Stimulated activated naive CD8-positive, alpha-beta T cell treated with anti-CD3 and anti-CD28 coated beads, Interleukin-15, Interleukin-2, amounts not matched to agents 100 ng/mL and 50 ng/mL, for 24 hours (primary cell): Measurements from ENCODE around the gene ELF1.
"Not testable (repeated sequence)": the region's sequence is repeated elsewhere in the genome, so short reads cannot be mapped to it uniquely, and the experiment has no call there.

Experiments used
- H3K27ac Mint-ChIP-seq: one replicate; pipeline ENCODE4 v1.8.0; 2021; ENCODE audit warnings: mild to moderate bottlenecking, mixed read lengths
- H3K27me3 Mint-ChIP-seq: one replicate; pipeline ENCODE4 v1.8.0; 2021; ENCODE audit warnings: mixed read lengths
- H3K36me3 Mint-ChIP-seq: one replicate; pipeline ENCODE4 v1.8.0; 2021; ENCODE audit warnings: low read depth, mixed read lengths
- H3K4me1 Mint-ChIP-seq: one replicate; pipeline ENCODE4 v1.8.0; 2021; ENCODE audit warnings: low read depth, mixed read lengths
- H3K4me3 Mint-ChIP-seq: one replicate; pipeline ENCODE4 v1.8.0; 2021; ENCODE audit warnings: mild to moderate bottlenecking, mixed read lengths
- H3K9me3 Mint-ChIP-seq: one replicate; pipeline ENCODE4 v1.8.0; 2021; ENCODE audit warnings: mixed read lengths

ELF1 gene

DNA sequence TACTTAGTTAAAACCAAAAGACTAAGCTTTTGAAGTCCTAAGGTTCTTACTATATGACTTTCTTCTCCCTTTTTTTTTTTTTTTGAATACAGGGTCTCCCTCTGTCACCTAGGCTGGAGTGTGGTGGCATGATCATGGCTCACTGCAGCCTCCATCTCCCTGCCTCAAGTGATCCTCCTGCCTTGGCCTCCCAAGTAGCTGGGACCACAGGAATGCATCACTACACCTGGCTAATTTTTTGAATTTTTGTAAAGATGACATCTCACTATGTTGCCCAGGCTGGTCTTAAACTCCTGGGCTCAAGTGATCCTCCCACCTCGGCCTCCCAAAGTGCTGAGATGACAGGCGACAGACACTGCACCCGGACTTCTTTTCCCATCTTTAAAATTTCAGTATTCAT is 89.2 kb downstream of the ELF1 start:
- H3K4me3 Mint-ChIP-seq, H3K27me3 Mint-ChIP-seq, H3K9me3 Mint-ChIP-seq: not testable (repeated sequence)
- H3K27ac Mint-ChIP-seq = peak overlapping the region; percentile 45
- H3K36me3 Mint-ChIP-seq = peaks cover 52% of the 10 kb centered on the region
- peaks cover 34% of the 10 kb centered on the region for H3K4me1 Mint-ChIP-seq

GRCh38 chr13:40928980-40929379 is 90.1 kb downstream of the ELF1 start:
- Mint-ChIP-seq H3K4me1 (peaks cover 28% of the 10 kb centered on the region), H3K27ac (peak overlapping the region; percentile 47), H3K4me3 (no peak overlapping the region), H3K27me3 (no peaks in the 10 kb centered on the region), H3K36me3 (peaks cover 49% of the 10 kb centered on the region), H3K9me3 (no peaks in the 10 kb centered on the region)

DNA sequence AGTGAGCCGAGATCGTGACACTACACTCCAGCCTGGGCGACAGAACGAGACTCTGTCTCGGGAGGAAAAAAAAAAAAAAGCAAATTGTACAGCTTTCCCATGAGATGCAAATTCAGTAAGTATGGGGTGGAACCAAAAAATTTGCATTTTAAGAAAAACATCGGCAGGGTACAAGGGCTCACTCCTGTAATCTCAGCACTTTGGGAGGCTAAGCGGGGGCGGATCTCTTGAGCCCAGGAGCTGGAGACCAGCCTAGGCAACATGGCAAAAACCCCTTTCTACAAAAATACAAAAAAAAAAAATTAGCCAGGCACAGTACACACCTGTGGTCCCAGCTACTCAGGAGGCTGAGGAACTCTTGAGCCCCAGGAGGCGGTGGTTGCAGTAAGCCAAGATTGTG is 91.2 kb downstream of the ELF1 start:
- Mint-ChIP-seq H3K27me3 (no peaks in the 10 kb centered on the region), H3K27ac (no peak overlapping the region), H3K4me3 (no peak overlapping the region), H3K9me3 (no peaks in the 10 kb centered on the region), H3K36me3 (peaks cover 39% of the 10 kb centered on the region), H3K4me1 (peaks cover 17% of the 10 kb centered on the region)

- H3K4me3 Mint-ChIP-seq = no peak overlapping the region
- no peaks in the 10 kb centered on the region for H3K9me3 Mint-ChIP-seq
- H3K36me3 Mint-ChIP-seq = peaks cover 9% of the 10 kb centered on the region
- peaks cover 29% of the 10 kb centered on the region for H3K4me1 Mint-ChIP-seq
- no peaks in the 10 kb centered on the region for H3K27me3 Mint-ChIP-seq
- H3K27ac Mint-ChIP-seq = no peak overlapping the region
Measured at GRCh38 chr13:40923867-40924266, 95.2 kb downstream of the ELF1 start.

DNA sequence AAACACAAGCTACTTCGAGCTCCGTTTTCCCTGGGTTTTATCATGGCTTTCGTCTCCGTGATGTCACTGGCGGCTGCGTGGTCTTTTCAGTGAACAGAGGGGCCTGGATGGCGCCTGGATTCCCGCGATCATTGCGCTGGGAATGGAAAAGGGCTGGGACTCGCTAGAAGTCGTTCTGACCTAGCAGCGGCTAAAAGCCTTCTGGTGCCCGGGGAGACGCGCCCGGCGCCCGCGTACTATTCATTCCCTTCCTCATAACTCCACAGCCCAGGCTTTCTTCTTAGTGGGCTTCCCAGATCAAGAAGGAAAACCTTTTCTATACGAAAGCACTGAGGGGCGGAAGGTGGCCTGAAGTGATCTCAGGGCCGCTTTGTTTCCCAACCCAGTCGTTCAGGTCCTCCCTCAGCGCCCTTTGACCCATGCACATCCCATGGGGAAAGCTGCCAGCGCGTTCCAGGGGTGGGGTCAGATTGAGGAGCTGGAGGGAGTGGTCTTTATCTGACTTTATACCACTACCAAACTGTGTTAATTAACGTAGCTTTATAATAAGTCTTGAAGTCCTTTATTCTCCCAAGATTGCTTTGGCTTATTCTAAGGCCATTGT is 96.6 kb downstream of the ELF1 start:
- no peaks in the 10 kb centered on the region for H3K9me3 Mint-ChIP-seq
- H3K36me3 Mint-ChIP-seq = peaks cover 3% of the 10 kb centered on the region
- no peaks in the 10 kb centered on the region for H3K27me3 Mint-ChIP-seq
- peak overlapping the region; percentile 49 for H3K4me3 Mint-ChIP-seq
- peak overlapping the region; percentile 72 for H3K27ac Mint-ChIP-seq
- H3K4me1 Mint-ChIP-seq = peaks cover 34% of the 10 kb centered on the region

DNA sequence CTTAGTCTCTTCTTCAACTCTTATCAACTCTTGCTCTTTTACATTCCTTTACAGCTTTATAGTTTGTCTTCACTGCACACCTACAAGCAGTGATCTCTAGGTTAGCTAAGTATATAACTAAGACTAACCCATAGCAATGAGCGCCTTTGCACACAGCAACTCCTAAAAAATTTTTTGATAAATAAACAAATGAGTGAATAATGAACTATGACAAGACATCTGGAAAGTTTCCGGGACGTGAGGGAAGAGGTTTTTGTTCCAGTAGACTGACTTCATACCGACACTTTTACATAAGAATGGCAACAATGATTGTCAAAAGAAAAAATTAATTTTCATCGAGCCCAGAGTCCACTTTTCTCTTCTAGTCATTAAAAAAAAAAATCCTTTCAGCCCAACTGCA is 98.3 kb downstream of the ELF1 start:
- Mint-ChIP-seq H3K36me3 (no peaks in the 10 kb centered on the region), H3K4me3 (peak overlapping the region; percentile 96), H3K27me3 (no peaks in the 10 kb centered on the region), H3K27ac (peak overlapping the region; percentile 93), H3K9me3 (no peaks in the 10 kb centered on the region), H3K4me1 (peaks cover 47% of the 10 kb centered on the region)

DNA sequence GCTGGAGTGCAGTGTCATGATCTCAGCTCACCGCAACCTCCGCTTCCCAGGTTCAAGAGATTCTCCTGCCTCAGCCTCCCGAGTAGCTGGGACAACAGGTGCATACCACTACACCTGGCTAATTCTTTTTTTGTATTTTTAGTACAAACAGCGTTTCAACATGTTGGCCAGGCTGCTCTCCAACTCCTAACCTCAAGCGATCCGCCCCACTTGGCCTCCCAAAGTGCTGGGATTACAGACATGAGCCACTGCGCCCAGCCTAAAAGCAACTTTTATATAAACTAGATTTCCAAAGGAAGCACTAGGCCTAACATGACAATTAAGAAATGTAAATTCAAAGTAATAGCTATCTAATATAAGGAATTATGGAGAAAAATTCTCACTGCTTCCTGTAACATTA is 99.2 kb downstream of the ELF1 start:
- not testable (repeated sequence) for H3K27me3 Mint-ChIP-seq, H3K36me3 Mint-ChIP-seq, H3K9me3 Mint-ChIP-seq, H3K27ac Mint-ChIP-seq
- H3K4me3 Mint-ChIP-seq = peak overlapping the region; percentile 96
- H3K4me1 Mint-ChIP-seq = peaks cover 56% of the 10 kb centered on the region

DNA sequence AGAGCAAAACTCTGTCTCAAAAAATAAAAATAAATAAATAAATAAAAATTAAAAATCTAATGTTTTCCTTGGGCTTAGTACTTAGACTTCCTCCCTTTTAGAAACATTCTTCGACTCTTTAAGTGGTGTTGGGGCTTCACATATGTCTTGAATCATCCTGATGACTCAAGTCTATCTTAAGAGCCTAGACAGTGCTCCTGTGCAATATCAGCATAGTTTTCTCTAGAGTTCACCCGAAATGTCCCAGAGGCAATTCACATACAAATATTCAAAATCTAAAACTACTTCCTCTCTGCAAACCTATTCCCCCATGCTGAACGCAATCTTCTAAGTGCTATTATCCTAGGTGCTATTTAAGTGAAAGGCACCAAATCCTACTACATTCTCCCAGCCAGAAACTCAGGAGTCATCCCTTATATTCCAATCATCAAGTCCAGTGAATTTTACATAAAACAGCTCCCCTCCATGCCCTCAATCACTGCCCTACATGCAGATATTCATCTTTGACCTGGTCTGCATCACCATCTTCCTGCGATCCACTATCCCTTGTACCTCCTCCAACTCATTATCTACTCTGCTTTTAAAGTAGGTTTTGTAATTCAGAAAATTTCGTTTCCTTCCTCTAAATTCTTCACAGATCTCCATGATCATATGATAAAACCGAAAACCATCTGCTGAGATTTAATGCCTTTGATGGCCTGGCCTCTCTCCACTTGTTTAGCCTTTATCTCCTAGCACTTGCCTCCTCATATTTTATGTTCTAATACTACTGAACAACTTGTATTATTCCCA is 102.7 kb downstream of the ELF1 start:
- Mint-ChIP-seq H3K4me1 (peaks cover 48% of the 10 kb centered on the region), H3K4me3 (no peak overlapping the region), H3K36me3 (no peaks in the 10 kb centered on the region), H3K9me3 (no peaks in the 10 kb centered on the region), H3K27me3 (no peaks in the 10 kb centered on the region), H3K27ac (no peak overlapping the region)

DNA sequence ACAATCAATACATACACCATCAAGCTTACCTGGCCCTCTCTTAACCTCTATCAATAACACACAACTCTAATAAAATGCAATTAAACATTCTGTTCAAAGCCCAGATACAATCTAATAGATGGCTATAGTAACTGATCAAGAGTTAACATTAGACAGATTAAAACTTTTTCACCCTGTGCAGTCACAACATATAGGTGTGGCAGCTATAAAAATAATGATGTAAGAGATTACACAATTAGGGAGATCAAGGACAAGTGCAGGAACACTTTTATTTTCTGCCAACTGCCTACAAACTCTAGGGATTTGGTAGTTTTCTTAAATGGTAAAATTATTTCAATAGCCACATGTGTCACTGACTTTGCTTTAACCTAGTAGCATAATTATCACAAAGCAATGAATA is 104.3 kb downstream of the ELF1 start:
- not testable (repeated sequence) for H3K4me3 Mint-ChIP-seq, H3K36me3 Mint-ChIP-seq, H3K9me3 Mint-ChIP-seq, H3K27me3 Mint-ChIP-seq, H3K27ac Mint-ChIP-seq
- H3K4me1 Mint-ChIP-seq = peaks cover 46% of the 10 kb centered on the region

GRCh38 chr13:40911341-40911740 is 107.8 kb downstream of the ELF1 start:
- no peaks in the 10 kb centered on the region for H3K27me3 Mint-ChIP-seq
- peaks cover 28% of the 10 kb centered on the region for H3K4me1 Mint-ChIP-seq
- peaks cover 6% of the 10 kb centered on the region for H3K36me3 Mint-ChIP-seq
- H3K9me3 Mint-ChIP-seq = no peaks in the 10 kb centered on the region
- no peak overlapping the region for H3K27ac Mint-ChIP-seq
- no peak overlapping the region for H3K4me3 Mint-ChIP-seq

- H3K4me3 Mint-ChIP-seq = no peak overlapping the region
- H3K9me3 Mint-ChIP-seq = no peaks in the 10 kb centered on the region
- no peaks in the 10 kb centered on the region for H3K27me3 Mint-ChIP-seq
- peaks cover 22% of the 10 kb centered on the region for H3K4me1 Mint-ChIP-seq
- no peak overlapping the region for H3K27ac Mint-ChIP-seq
- H3K36me3 Mint-ChIP-seq = peaks cover 6% of the 10 kb centered on the region
Measured at GRCh38 chr13:40910324-40911050, 108.6 kb downstream of the ELF1 start.

DNA sequence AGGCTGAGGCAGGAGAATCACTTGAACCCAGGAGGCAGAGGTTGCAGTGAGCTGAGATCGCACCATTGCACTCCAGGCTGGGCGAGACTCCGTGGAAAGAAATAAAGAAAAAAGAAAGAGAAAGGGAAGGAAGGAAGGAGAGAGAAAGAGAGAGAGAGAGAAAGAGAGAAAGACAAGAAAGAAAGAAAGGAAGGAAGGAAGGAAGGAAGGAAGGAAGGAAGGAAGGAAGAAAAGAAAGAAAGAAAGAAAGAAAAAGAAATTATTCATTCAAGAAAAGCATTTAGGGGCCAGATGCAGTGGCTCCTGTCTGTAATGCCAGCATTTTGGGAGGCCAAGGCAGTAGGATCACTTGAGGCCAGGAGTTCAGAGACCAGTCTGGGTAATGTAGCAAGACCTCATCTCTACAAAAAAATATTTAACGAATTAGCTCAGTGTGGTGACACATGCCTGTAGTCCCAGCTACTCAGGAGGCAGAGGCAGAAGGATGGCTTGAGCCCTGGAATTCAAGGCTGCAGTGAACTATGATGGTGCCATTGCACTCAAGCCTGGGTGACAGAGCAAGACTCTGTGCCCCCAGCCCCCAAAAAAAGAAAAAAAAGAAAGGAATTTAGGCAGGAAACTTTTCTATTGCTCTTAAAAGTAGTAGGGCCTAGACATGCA is 109.4 kb downstream of the ELF1 start:
- not testable (repeated sequence) for H3K27me3 Mint-ChIP-seq, H3K4me3 Mint-ChIP-seq, H3K36me3 Mint-ChIP-seq, H3K9me3 Mint-ChIP-seq, H3K27ac Mint-ChIP-seq
- peaks cover 19% of the 10 kb centered on the region for H3K4me1 Mint-ChIP-seq

- Mint-ChIP-seq H3K36me3 (peaks cover 6% of the 10 kb centered on the region), H3K27ac (no peak overlapping the region), H3K9me3 (no peaks in the 10 kb centered on the region), H3K27me3 (no peaks in the 10 kb centered on the region), H3K4me1 (peaks cover 19% of the 10 kb centered on the region), H3K4me3 (no peak overlapping the region)
Measured at GRCh38 chr13:40908546-40908945, 110.6 kb downstream of the ELF1 start.

DNA sequence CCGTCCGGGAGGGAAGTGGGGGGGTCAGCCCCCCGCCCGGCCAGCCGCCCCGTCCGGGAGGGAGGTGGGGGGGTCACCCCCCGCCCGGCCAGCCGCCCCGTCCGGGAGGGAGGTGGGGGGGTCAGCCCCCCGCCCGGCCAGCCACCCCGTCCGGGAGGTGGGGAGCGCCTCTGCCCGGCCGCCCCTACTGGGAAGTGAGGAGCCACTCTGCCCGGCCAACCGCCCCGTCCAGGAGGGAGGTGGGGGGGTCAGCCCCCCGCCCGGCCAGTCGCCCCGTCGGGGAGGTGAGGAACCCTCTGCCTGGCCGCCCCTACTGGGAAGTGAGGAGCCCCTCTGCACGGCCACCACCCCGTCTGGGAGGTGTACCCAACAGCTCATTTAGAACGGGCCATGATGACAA is 118.1 kb downstream of the ELF1 start:
- not testable (repeated sequence) for H3K4me3 Mint-ChIP-seq, H3K27ac Mint-ChIP-seq, H3K27me3 Mint-ChIP-seq, H3K9me3 Mint-ChIP-seq, H3K36me3 Mint-ChIP-seq
- peaks cover 11% of the 10 kb centered on the region for H3K4me1 Mint-ChIP-seq

DNA sequence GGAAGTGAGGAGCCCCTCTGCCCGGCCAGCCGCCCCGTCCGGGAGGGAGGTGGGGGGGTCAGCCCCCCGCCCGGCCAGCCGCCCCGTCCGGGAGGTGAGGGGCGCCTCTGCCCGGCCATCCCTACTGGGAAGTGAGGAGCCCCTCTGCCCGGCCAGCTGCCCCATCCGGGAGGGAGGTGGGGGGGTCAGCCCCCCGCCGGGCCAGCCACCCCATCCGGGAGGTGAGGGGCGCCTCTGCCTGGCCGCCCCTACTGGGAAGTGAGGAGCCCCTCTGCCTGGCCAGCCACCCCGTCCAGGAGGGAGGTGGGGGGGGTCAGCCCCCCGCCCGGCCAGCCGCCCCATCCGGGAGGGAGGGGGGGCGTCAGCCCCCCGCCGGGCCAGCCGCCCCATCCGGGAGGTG is 118.5 kb downstream of the ELF1 start:
- H3K27me3 Mint-ChIP-seq, H3K4me3 Mint-ChIP-seq, H3K36me3 Mint-ChIP-seq, H3K9me3 Mint-ChIP-seq, H3K27ac Mint-ChIP-seq: not testable (repeated sequence)
- H3K4me1 Mint-ChIP-seq = peaks cover 11% of the 10 kb centered on the region
